HFFc6 (cell line): ENCODE results near the gene SOWAHD. TPM values are rescaled to one million over a fixed set of nuclear protein-coding genes. Genes with fewer than 3 reads are reported as not detected.

Experiments used
- DNase-seq: peaks from one replicate; pipeline ENCODE4 v3.0.0-alpha.2; 2018
- H3K27ac Mint-ChIP-seq: 2 replicates; pipeline ENCODE4 v1.8.0; 2020; ENCODE audit warnings: mild to moderate bottlenecking, mixed read lengths
- H3K27me3 Mint-ChIP-seq: 2 replicates; pipeline ENCODE4 v1.8.0; 2021; ENCODE audit warnings: mild to moderate bottlenecking, moderate library complexity, mixed read lengths; ENCODE audit not compliant: insufficient read depth
- H3K36me3 Mint-ChIP-seq: 2 replicates; pipeline ENCODE4 v1.8.0; 2021; ENCODE audit warnings: low read depth, mixed read lengths
- H3K4me1 Mint-ChIP-seq: 2 replicates; pipeline ENCODE4 v1.8.0; 2020; ENCODE audit warnings: low read depth, mixed read lengths
- H3K4me3 Mint-ChIP-seq: 2 replicates; pipeline ENCODE4 v1.8.0; 2020; ENCODE audit warnings: mild to moderate bottlenecking, moderate library complexity, mixed read lengths
- H3K9me3 Mint-ChIP-seq: 2 replicates; pipeline ENCODE4 v1.8.0; 2020; ENCODE audit warnings: mild to moderate bottlenecking, mixed read lengths
- long read RNA-seq: library from polyadenylated mRNA; unstranded; transcript quantifications from one replicate; pipeline ENCODE4 v2.0.0, GENCODE V29; 2019
- total RNA-seq, 6 experiments: library from RNA; stranded (reverse); fragmentation: NEBNext Ultra II Directional; extraction: Animal tissue kit (Norgen Biotek cat#: 25700); gene quantifications; 2 replicates in 1 of 6; 3 replicates in 5 of 6; pipeline ENCODE4 v1.2.3, GENCODE V29; 2021
- TF ChIP-seq, protein P1 (sequence below): fragments of 200-600 bp; sonication (generic); IDR thresholded peaks from 2 replicates; pipeline ENCODE4 v1.5.0; 2021; ENCODE audit warnings: antibody characterized with exemption, mild to moderate bottlenecking

The SOWAHD gene, protein sequence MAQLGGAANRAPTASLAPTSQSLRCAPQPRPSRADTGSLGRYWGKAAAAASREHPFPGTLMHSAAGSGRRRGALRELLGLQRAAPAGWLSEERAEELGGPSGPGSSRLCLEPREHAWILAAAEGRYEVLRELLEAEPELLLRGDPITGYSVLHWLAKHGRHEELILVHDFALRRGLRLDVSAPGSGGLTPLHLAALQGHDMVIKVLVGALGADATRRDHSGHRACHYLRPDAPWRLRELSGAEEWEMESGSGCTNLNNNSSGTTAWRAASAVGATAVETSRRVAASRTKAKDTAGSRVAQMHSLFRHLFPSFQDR
- under 1 TPM in 5 of 6 experiments, not detected in 1; 0.12 to 0.29 (median 0.24) TPM for total RNA-seq
- long read RNA-seq, partial matches to known transcripts: 0 of 1 reads
- long read RNA-seq, other reads (novel, unspliced or antisense): 0 of 1 reads

DNA sequence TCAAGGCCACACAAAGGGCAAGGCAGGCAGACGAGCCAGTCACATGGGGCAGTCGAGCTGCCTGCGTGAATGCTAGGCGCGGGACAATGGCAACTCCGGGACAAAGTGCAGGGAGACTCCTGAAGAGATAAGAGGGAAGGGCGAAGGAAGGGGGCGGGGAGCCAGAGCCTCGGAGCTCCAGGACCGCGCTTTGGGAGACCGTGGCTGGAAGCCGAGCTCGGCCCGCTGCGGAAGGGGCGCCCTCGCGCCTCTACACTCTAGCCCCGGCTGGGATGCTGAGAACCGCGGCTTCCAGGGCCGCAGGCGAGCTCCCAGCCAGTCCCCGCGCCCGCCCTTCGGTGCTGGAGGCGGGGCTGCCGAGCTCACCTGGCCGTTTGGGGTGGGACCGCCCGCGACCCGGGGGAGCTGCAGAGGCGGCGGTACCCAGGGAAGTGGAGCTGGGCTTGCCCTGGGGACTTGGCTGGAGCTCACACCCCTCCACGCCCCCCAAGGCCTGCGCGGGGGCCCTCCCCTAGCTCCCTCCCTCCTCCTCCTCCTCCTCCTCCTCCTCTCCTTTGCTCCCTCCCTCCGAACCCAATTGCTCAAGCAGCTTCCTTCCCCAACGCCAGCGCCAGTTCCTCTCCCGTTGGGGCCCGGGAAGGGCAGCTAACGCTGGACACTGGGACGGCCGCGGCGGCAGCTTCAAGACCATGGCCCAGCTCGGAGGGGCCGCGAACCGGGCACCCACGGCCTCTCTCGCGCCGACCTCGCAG is at the start of gene SOWAHD:
Gene SOWAHD (plus strand): TSS at position 610 of the 752 bp plus-strand sequence. CDS start 80 bp downstream, at position 690.
- no peaks in the 10 kb centered on the region for H3K9me3 Mint-ChIP-seq
- no peak for DNase-seq
- H3K4me3 Mint-ChIP-seq: peak within 1 kb of the TSS; percentile 65
- H3K27ac Mint-ChIP-seq: no peak within 1 kb of the TSS
- H3K27me3 Mint-ChIP-seq: no peaks in the 10 kb centered on the region; the same call in none of the 2 replicates
- H3K4me1 Mint-ChIP-seq: peaks cover 7% of the 10 kb centered on the region
- H3K36me3 Mint-ChIP-seq: no peaks in the 10 kb centered on the region
- TF ChIP-seq, protein P1, sequence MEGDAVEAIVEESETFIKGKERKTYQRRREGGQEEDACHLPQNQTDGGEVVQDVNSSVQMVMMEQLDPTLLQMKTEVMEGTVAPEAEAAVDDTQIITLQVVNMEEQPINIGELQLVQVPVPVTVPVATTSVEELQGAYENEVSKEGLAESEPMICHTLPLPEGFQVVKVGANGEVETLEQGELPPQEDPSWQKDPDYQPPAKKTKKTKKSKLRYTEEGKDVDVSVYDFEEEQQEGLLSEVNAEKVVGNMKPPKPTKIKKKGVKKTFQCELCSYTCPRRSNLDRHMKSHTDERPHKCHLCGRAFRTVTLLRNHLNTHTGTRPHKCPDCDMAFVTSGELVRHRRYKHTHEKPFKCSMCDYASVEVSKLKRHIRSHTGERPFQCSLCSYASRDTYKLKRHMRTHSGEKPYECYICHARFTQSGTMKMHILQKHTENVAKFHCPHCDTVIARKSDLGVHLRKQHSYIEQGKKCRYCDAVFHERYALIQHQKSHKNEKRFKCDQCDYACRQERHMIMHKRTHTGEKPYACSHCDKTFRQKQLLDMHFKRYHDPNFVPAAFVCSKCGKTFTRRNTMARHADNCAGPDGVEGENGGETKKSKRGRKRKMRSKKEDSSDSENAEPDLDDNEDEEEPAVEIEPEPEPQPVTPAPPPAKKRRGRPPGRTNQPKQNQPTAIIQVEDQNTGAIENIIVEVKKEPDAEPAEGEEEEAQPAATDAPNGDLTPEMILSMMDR: no peak

DNA sequence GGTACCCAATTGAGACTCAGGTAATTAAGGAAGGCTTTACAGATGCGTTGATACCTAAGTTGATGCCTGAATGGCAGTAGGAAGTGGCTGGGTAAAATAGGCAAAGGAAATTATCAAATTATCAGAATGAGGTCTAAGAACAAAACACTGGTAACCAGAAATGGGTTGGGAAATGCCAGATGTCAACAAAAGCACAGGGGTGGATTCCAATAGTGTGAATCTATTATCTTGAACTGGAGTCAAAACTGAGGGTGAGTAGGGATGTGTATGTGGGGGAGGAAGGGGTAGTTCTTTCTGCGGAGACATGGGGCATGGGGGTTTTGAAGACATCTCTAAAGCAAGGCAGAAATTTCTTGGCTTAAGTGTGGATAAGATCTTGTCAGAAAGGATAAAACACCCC is 49.5 kb upstream of the SOWAHD start:
- peak; percentile 20 for DNase-seq
- H3K27ac Mint-ChIP-seq: no peak overlapping the region
- H3K4me1 Mint-ChIP-seq: peaks cover 8% of the 10 kb centered on the region
- H3K36me3 Mint-ChIP-seq: no peaks in the 10 kb centered on the region
- no peak overlapping the region for H3K4me3 Mint-ChIP-seq
- H3K9me3 Mint-ChIP-seq: no peaks in the 10 kb centered on the region
- TF ChIP-seq, protein P1: no peak
- peaks cover 4% of the 10 kb centered on the region for H3K27me3 Mint-ChIP-seq

DNA sequence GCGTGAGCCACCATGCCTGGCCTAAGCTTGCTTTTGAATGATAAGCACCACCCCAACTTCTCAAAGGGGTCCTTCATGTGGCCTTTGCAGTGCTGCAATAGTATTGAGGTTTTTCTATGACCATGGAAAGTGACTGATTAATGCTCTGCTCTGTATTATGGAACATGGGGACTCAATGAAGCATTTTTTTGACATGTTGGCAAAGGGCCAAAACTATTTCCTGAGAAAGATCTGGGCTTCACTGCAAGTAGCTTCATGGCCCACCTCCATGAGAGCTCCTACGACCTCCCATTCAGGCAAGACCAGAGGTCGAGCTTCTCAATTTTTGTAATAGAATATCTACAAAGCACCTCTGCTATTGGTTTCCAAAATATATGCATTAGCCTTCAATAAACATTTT is 48.8 kb upstream of the SOWAHD start:
- TF ChIP-seq, protein P1: no peak
- Mint-ChIP-seq H3K4me1 (peaks cover 8% of the 10 kb centered on the region), H3K4me3 (no peak overlapping the region), H3K36me3 (no peaks in the 10 kb centered on the region), H3K27me3 (no peaks in the 10 kb centered on the region; the same call in none of the 2 replicates), H3K27ac (no peak overlapping the region), H3K9me3 (no peaks in the 10 kb centered on the region)
- no peak for DNase-seq

DNA sequence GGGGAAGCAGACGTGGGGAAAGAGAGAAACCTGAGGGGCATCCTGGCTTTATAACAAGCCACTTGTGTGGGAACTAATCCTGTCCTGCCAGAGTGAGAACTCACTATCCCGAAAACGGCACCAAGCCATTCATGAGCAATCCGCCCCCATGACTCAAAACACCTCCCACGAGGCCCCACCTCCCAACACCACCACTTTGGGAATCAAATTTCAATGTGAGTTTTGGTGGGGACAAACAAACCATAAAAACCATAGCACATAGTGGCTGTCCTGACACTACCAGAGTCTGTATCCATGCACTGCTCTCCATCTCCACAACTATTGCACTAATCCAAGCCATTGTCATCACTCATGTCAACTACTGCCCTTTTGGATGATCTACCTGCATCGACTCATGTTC is 36.9 kb upstream of the SOWAHD start:
- TF ChIP-seq, protein P1: no peak
- H3K36me3 Mint-ChIP-seq: no peaks in the 10 kb centered on the region
- peaks cover under 1% of the 10 kb centered on the region for H3K4me1 Mint-ChIP-seq
- H3K4me3 Mint-ChIP-seq: no peak overlapping the region
- no peak for DNase-seq
- H3K27me3 Mint-ChIP-seq: no peaks in the 10 kb centered on the region
- no peak overlapping the region for H3K27ac Mint-ChIP-seq
- H3K9me3 Mint-ChIP-seq: no peaks in the 10 kb centered on the region

DNA sequence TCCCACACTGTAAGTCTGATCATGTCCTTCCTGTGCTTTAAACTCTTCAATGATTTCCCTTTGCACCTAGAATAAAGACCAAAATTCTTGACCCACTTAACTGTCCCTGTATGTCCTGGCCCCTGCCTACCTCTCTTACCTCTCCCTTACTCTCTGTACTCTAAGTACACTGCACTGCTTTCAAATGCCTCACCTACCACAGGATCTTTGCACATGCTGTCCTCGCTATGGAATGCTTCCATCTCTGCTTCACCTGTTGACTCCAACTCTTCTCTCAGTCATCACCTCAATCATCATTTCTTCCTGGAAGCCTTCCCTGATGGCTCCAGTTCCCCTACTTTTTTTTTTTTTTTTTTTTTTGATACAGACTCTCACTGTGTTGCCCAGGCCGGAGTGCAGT is 36.5 kb upstream of the SOWAHD start:
- TF ChIP-seq, protein P1: no peak
- no peaks in the 10 kb centered on the region for H3K36me3 Mint-ChIP-seq
- no peak overlapping the region for H3K27ac Mint-ChIP-seq
- no peak for DNase-seq
- no peak overlapping the region for H3K4me3 Mint-ChIP-seq
- H3K27me3 Mint-ChIP-seq: no peaks in the 10 kb centered on the region
- peaks cover 3% of the 10 kb centered on the region for H3K4me1 Mint-ChIP-seq
- H3K9me3 Mint-ChIP-seq: no peaks in the 10 kb centered on the region
